Fibroblast of skin of scalp (primary cell): ENCODE data around the gene FGD3.
"Not testable (repeated sequence)": the region's sequence is repeated elsewhere in the genome, so short reads cannot be mapped to it uniquely, and the experiment has no call there.

Experiments
- DNase-seq: peaks from one replicate; pipeline ENCODE4 v3.0.0-alpha.2; 2013

FGD3 gene

GRCh38 chr9:92979283-92980056 lies 32.1 kb downstream of the FGD3 start:
- no peak for DNase-seq

GRCh38 chr9:92980085-92980745 lies 32.9 kb downstream of the FGD3 start:
- DNase-seq: no peak

- DNase-seq: no peak
These were observed 34.8 kb downstream of the FGD3 start for GRCh38 chr9:92982130-92982529.

- DNase-seq: no peak
These were observed 36.8 kb downstream of the FGD3 start for GRCh38 chr9:92983984-92984589.

- DNase-seq: no peak
These were observed 37.7 kb downstream of the FGD3 start for GRCh38 chr9:92984976-92985375.

- DNase-seq: no peak
These were observed 39.1 kb downstream of the FGD3 start for GRCh38 chr9:92986176-92987119.

- DNase-seq: no peak
These were observed 41.0 kb downstream of the FGD3 start for GRCh38 chr9:92988215-92988768.

- DNase-seq: no peak
These were observed 42.2 kb downstream of the FGD3 start for GRCh38 chr9:92989561-92989960.

GRCh38 chr9:92990461-92990860 lies 43.1 kb downstream of the FGD3 start:
- no peak for DNase-seq

- DNase-seq: no peak
These were observed 45.2 kb downstream of the FGD3 start for GRCh38 chr9:92992549-92992948.

GRCh38 chr9:92998871-92999270 lies 51.5 kb downstream of the FGD3 start:
- DNase-seq: not testable (repeated sequence)

- no peak for DNase-seq
These were observed 53.7 kb downstream of the FGD3 start for GRCh38 chr9:93001031-93001430.

GRCh38 chr9:93002700-93003099 lies 55.4 kb downstream of the FGD3 start:
- no peak for DNase-seq

GRCh38 chr9:93003552-93004407 lies 56.5 kb downstream of the FGD3 start:
- DNase-seq: peak; percentile 7

- no peak for DNase-seq
These were observed 57.2 kb downstream of the FGD3 start for GRCh38 chr9:93004561-93004960.

GRCh38 chr9:93005876-93006275 lies 58.6 kb downstream of the FGD3 start:
- no peak for DNase-seq

- DNase-seq: no peak
These were observed 60.3 kb downstream of the FGD3 start for GRCh38 chr9:93007529-93008058.

GRCh38 chr9:93008457-93008856 lies 61.1 kb downstream of the FGD3 start:
- DNase-seq: no peak

GRCh38 chr9:93009337-93010015 lies 62.2 kb downstream of the FGD3 start:
- no peak for DNase-seq

GRCh38 chr9:93010056-93010455 lies 62.7 kb downstream of the FGD3 start:
- no peak for DNase-seq
